Measurements from ENCODE around the gene GSTM1. TPM values are rescaled to one million over a fixed set of nuclear protein-coding genes. Genes with fewer than 3 reads are reported as not detected.

Gene GSTM1
- total and polyA plus RNA-seq, 2 donors (not counting 3 experiments of a cell fraction or from before 2014, with no cell fraction given): 35.5 TPM; not detected in 1

- Histone ChIP-seq H3K36me3 (ENCODE audit: control insufficient read depth in 2 of 2, extremely low read depth in 1 of 2, insufficient read depth in 2 of 2, low read length in 2 of 2) (no peaks in the 10 kb centered on the region), H3K9ac (replicated peaks; ENCODE audit: extremely low read depth, insufficient read depth, low read length) (no peak overlapping the region), H3K79me2 (ENCODE audit: control insufficient read depth, insufficient read depth, low read length) (no peaks in the 10 kb centered on the region), H2AFZ (ENCODE audit: low read depth, low read length) (no peak overlapping the region), H3K4me1 (ENCODE audit: control insufficient read depth, extremely low read depth, insufficient read depth, low read length) (no peaks in the 10 kb centered on the region), H3K4me2 (ENCODE audit: insufficient read depth, low read length) (no peak overlapping the region), H3K27me3 (ENCODE audit: control insufficient read depth in 2 of 2, insufficient read depth in 2 of 2, low read length in 2 of 2) (no peaks in the 10 kb centered on the region), H3K4me3 (replicated peaks in 1 of 3; ENCODE audit: insufficient read depth in 1 of 3, low read depth in 1 of 3, low read length in 3 of 3) (no peak overlapping the region), H3K27ac (ENCODE audit: insufficient read depth, low read depth, low read length) (no peak overlapping the region), H3K9me1 (replicated peaks; ENCODE audit: control insufficient read depth, extremely low read depth, insufficient read depth, low read length) (no peaks in the 10 kb centered on the region), H4K20me1 (replicated peaks; ENCODE audit: control insufficient read depth, extremely low read depth, insufficient read depth, low read length) (no peaks in the 10 kb centered on the region), H3K9me3 (replicated peaks; ENCODE audit: control insufficient read depth, insufficient read depth, low read length) (no peaks in the 10 kb centered on the region)
- intact Hi-C loops (cut with micrococcal nuclease): loop anchor here (1.0 to 5.0 kb wide), 2 partner anchors 94 to 143 kb away; no protein-coding TSS in a partner anchor
- peak; percentile 81 to 95 for TF ChIP-seq CTCF (IDR thresholded peaks at IDR 0.05; ENCODE audit: extremely low read depth in 1 of 2, insufficient read depth in 1 of 2, low read depth in 1 of 2, low read length in 2 of 2)
- TF ChIP-seq GATA2 (IDR thresholded peaks at IDR 0.05; ENCODE audit: insufficient read depth, insufficient read length, low read depth, low read length): no peak
- TF ChIP-seq MYC (IDR thresholded peaks at IDR 0.05; ENCODE audit: low read depth, low read length): no peak
- peak; percentile 96 for FAIRE-seq
- ChIA-PET CTCF (interaction anchor here (0.5 to 15.2 kb wide), 73 partner anchors 10 to 465 kb away, joined by 3 to 565 read pairs (median 6); partner anchors contain the start of genes AHCYL1, AMPD2, EPS8L3 and GNAI3), POLR2A (interaction anchor here (1.0 to 1.4 kb wide), 5 partner anchors 92 to 345 kb away, joined by 4 to 7 read pairs (median 5); partner anchors contain the start of genes AHCYL1 and GNAI3)
- BruUV-seq (replicated peaks): no TSS peak
- dilution Hi-C loops (cut with MboI; ENCODE audit: extremely low pct_ligation_motif_present, low sequenced_read_pairs): no loop called here
- DNase-seq (ENCODE audit: low read depth, low spot score): peak; percentile 60
Measured at GRCh38 chr1:109640285-109640865, 47.2 kb upstream of the GSTM1 start.

All from endothelial cell of umbilical vein (primary cell).